Thyroid gland (tissue), 4 donors: ENCODE measurements around the gene IL19. TPM values are rescaled to one million over a fixed set of nuclear protein-coding genes. Genes with fewer than 3 reads are reported as not detected.

ENCODE experiments used
- DNase-seq, 2 donors: peaks; one replicate each; pipeline ENCODE4 v3.0.0-alpha.2; 2019
- H3K27ac ChIP-seq, 3 donors: fragments of 200-600 bp; sonication (generic); 1 replicate in 2 of 3; 2 replicates in 1 of 3; pipeline ENCODE4 v1.5.1; 2016 to 2019; ENCODE audit warnings: mild to moderate bottlenecking in 1 of 3, moderate library complexity in 1 of 3
- H3K27me3 ChIP-seq: fragments of 200-600 bp; sonication (generic); one replicate; pipeline ENCODE4 v1.5.1; 2019
- H3K36me3 ChIP-seq, 2 donors: fragments of 200-600 bp; sonication (generic); one replicate each; pipeline ENCODE4 v1.5.1; 2016 to 2019
- H3K4me1 ChIP-seq, 2 donors: fragments of 200-600 bp; sonication (generic); one replicate each; pipeline ENCODE4 v1.5.1; 2017 to 2019
- H3K4me3 ChIP-seq, 3 donors: fragments of 200-600 bp; sonication (generic); replicated peaks in 1 of 3; 1 replicate in 2 of 3; 2 replicates in 1 of 3; pipeline ENCODE4 v1.5.1; 2016; ENCODE audit warnings: mild to moderate bottlenecking in 1 of 3
- H3K9me3 ChIP-seq: fragments of 200-600 bp; sonication (generic); one replicate; pipeline ENCODE4 v1.5.1; 2017
- POLR2A ChIP-seq, 2 donors: fragments of 450-650 bp; IDR thresholded peaks; one replicate each; pipeline ENCODE4 v1.6.1; 2017; ENCODE audit warnings: antibody characterized with exemption in 2 of 2, mild to moderate bottlenecking in 2 of 2, moderate library complexity in 1 of 2
- WGBS, 2 donors: methylation state at CpG; one replicate each; pipeline ENCODE4 v1.1.5; 2017; 5-methylcytosine and 5-hydroxymethylcytosine counted together
- intact Hi-C: fragments of 100-400 bp; cut with DNase I; formaldehyde crosslinking; loops from one replicate; pipeline ENCODE4 v1.15.1; 2023
- total RNA-seq, 4 donors: library from RNA; depleted of rRNA; stranded (reverse); fragments of >200 nt; gene quantifications; one replicate each; pipeline ENCODE4 v1.2.3, GENCODE V29; 2016
- TF ChIP-seq, protein P1 (sequence below), 6 experiments: fragments of 200-600 bp in 3 of 6; fragments of 450-650 bp in 3 of 6; sonication (generic) in 3 of 6; IDR thresholded peaks; one replicate each; pipeline ENCODE4 v1.5.1; 2016 to 2019; ENCODE audit warnings: antibody characterized with exemption in 6 of 6, mild to moderate bottlenecking in 2 of 6, inconsistent platforms in 1 of 6, moderate library complexity in 1 of 6

IL19 gene
- total RNA-seq, 4 donors from 2014 or later, result not detected

DNA sequence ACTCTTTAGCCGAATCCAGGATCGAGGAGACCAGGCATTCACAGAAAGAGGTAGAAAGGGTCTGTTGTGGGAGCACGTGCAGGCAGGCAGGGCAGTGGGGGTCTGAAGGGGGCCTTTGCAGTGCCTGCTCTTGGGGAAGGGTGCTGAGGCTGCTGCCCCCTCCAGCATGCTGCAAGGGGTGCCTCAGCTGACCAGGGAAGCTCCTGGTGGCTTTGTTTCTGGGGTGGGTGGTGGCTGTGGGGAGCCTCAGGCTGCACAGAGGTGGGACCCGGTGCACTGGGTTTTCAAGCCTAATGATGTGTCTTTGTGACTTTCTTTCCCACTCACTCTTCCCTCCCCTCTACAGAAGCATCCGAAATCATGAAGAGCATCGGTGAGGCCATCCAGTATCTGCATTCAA lies 41.5 kb upstream of the IL19 start:
- 95 to 98% methylated on average over 6 of the region's 6 CpGs for WGBS, 2 donors
- intact Hi-C loops, result loop anchor here (5.0 kb wide), 1 partner anchor 183 kb away; no protein-coding TSS in a partner anchor
- H3K9me3 ChIP-seq, result no peaks in the 10 kb centered on the region

DNA sequence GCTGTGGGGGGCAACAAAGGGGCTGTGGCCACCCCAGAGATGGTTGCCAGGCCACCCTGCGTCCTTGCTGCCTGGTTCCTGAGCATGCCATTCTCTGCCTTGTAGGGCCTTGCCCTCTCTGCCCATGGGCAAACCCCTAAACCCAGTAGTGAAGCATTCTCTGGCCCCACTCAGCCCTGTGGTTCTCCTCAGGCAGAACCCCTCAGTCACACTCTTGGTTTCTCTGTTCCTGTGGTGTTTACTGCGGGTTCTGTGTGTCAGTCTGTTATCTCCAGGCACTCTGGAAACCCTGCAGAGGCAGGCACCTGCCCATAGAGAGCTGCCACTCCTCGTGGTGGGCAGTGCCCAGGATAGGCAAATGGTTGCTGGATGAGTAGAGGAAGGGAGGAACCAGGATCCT lies 41.1 kb upstream of the IL19 start:
- intact Hi-C loops, result loop anchor here (5.0 kb wide), 1 partner anchor 183 kb away; no protein-coding TSS in a partner anchor
- 92 to 100% methylated on average over 3 of the region's 3 CpGs for WGBS, 2 donors
- Histone ChIP-seq H3K4me3 (no peak overlapping the region), H3K27me3 (no peaks in the 10 kb centered on the region), H3K4me1 (peaks cover 13 to 33% of the 10 kb centered on the region in 2 donors), H3K9me3 (no peaks in the 10 kb centered on the region), H3K27ac (no peak overlapping the region), H3K36me3 (peaks cover 35 to 43% of the 10 kb centered on the region in 2 donors)
- DNase-seq, result no peak
- no peak for TF ChIP-seq POLR2A (IDR thresholded peaks at IDR 0.05)
- TF ChIP-seq, protein P1, sequence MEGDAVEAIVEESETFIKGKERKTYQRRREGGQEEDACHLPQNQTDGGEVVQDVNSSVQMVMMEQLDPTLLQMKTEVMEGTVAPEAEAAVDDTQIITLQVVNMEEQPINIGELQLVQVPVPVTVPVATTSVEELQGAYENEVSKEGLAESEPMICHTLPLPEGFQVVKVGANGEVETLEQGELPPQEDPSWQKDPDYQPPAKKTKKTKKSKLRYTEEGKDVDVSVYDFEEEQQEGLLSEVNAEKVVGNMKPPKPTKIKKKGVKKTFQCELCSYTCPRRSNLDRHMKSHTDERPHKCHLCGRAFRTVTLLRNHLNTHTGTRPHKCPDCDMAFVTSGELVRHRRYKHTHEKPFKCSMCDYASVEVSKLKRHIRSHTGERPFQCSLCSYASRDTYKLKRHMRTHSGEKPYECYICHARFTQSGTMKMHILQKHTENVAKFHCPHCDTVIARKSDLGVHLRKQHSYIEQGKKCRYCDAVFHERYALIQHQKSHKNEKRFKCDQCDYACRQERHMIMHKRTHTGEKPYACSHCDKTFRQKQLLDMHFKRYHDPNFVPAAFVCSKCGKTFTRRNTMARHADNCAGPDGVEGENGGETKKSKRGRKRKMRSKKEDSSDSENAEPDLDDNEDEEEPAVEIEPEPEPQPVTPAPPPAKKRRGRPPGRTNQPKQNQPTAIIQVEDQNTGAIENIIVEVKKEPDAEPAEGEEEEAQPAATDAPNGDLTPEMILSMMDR (IDR thresholded peaks at IDR 0.05), result no peak

More for the DNA sequence above, 41.5 kb upstream of the IL19 start:
- no peak for TF ChIP-seq POLR2A (IDR thresholded peaks at IDR 0.05)
- TF ChIP-seq, protein P1 (IDR thresholded peaks at IDR 0.05), result no peak
- Histone ChIP-seq H3K36me3 (peaks cover 35 to 43% of the 10 kb centered on the region in 2 donors), H3K27ac (no peak overlapping the region), H3K27me3 (no peaks in the 10 kb centered on the region), H3K4me1 (peaks cover 18 to 37% of the 10 kb centered on the region in 2 donors), H3K4me3 (no peak overlapping the region)
- no peak for DNase-seq

DNA sequence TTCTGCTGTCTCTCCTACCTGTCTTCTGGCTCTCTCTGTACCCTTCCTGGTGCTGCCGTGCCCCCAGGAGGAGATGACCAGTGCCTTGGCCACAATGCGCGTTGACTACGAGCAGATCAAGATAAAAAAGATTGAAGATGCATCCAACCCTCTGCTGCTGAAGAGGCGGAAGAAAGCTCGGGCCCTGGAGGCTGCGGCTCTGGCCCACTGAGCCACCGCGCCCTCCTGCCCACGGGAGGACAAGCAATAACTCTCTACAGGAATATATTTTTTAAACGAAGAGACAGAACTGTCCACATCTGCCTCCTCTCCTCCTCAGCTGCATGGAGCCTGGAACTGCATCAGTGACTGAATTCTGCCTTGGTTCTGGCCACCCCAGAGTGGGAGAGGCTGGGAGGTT lies 38.1 kb upstream of the IL19 start:
- no peaks in the 10 kb centered on the region for H3K9me3 ChIP-seq
- H3K4me3 ChIP-seq, result no peak overlapping the region
- peaks cover 42 to 43% of the 10 kb centered on the region in 2 donors for H3K36me3 ChIP-seq
- TF ChIP-seq, protein P1 (IDR thresholded peaks at IDR 0.05), result no peak
- no peak for TF ChIP-seq POLR2A (IDR thresholded peaks at IDR 0.05)
- no peaks in the 10 kb centered on the region for H3K27me3 ChIP-seq
- peaks cover 0 to 18% of the 10 kb centered on the region in 2 donors for H3K4me1 ChIP-seq
- DNase-seq, result no peak
- WGBS, 2 donors, result 91 to 93% methylated on average over 11 of the region's 11 CpGs
- H3K27ac ChIP-seq, result no peak overlapping the region
- intact Hi-C loops, result no loop called here

DNA sequence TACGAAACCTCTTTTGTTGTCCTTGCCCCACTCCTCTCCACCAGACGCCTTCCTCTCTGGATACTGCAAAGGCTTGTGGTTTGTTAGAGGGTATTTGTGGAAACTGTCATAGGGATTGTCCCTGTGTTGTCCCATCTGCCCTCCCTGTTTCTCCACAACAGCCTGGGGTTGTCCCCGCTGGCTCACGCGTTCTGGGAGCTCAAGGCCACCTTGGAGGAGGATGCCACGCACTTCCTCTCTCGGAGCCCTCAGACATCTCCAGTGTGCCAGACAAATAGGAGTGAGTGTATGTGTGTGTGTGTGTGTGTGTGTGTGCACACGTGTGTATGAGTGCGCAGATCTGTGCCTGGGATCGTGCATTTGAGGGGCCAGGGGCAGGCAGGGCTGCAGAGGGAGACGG lies 37.6 kb upstream of the IL19 start:
- 84 to 90% methylated on average over 10 to 11 of the region's 11 CpGs for WGBS, 2 donors
- Histone ChIP-seq H3K36me3 (peaks cover 42 to 43% of the 10 kb centered on the region in 2 donors), H3K4me3 (no peak overlapping the region), H3K27ac (no peak overlapping the region), H3K27me3 (no peaks in the 10 kb centered on the region), H3K4me1 (peaks cover 0 to 23% of the 10 kb centered on the region in 2 donors), H3K9me3 (no peaks in the 10 kb centered on the region)
- no peak for TF ChIP-seq POLR2A (IDR thresholded peaks at IDR 0.05)
- TF ChIP-seq, protein P1 (IDR thresholded peaks at IDR 0.05), result no peak
- no peak for DNase-seq
- intact Hi-C loops, result no loop called here

DNA sequence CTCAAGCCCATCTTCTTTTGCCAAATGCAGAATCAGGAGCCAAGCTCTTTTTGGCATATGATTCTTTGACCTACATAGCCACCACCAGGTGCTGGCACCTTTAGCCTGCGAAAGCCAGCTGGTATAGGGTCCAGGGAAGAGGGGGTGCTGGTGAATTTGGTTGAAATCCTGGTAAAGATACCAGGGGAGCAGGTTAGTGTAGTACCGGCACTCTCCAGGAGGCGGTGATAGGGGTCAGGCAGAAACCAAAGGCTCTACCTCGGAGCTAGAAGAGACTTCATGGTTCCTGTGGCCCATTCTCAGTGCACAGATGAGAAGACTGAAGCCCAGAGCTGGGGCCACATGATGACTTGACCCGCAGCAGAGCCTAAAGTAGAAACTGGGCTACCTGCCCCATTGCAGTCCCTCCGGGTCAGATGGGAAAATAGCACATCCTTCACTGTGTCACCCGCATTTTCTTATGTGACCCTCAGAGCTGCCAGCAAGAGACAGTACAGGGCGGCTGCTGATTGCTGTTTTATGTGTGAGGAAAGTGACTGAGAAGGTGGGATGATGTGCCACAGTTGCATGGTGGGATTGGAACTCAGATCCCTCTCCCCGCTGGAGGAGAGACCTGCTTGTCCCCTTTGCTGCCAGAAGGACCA lies 36.0 kb upstream of the IL19 start:
- H3K4me1 ChIP-seq, result peaks cover 0 to 29% of the 10 kb centered on the region in 2 donors
- H3K27ac ChIP-seq, result no peak overlapping the region
- DNase-seq, result peak; percentile 38 to 53
- intact Hi-C loops, result no loop called here
- peaks cover 37 to 40% of the 10 kb centered on the region in 2 donors for H3K36me3 ChIP-seq
- no peaks in the 10 kb centered on the region for H3K27me3 ChIP-seq
- 79 to 82% methylated on average over 9 of the region's 9 CpGs for WGBS, 2 donors
- H3K9me3 ChIP-seq, result no peaks in the 10 kb centered on the region
- H3K4me3 ChIP-seq, result no peak overlapping the region
- TF ChIP-seq, protein P1 (IDR thresholded peaks at IDR 0.05), result peak in 5 of 6 experiments; percentile 35 to 62 (median 45)
- no peak for TF ChIP-seq POLR2A (IDR thresholded peaks at IDR 0.05)
